GM13977 (cell line): ENCODE results near the gene THAP3.
"Not testable (repeated sequence)": the region's sequence is repeated elsewhere in the genome, so short reads cannot be mapped to it uniquely, and the experiment has no call there.

ENCODE experiments used
- DNase-seq: peaks from one replicate; pipeline ENCODE4 v3.0.0; 2012; ENCODE audit warnings: low spot score
- in situ Hi-C: fragments of 300-500 bp; cut with MboI; formaldehyde crosslinking; loops from one replicate; pipeline ENCODE4 v1.12.0; 2022; ENCODE audit warnings: low sequenced_read_pairs, low pct_unique_long_range_greater_than_20kb, mixed read lengths, inconsistent platforms; ENCODE audit not compliant: unreplicated experiment
- TF ChIP-seq, protein P1 (sequence below): IDR thresholded peaks from 2 replicates; pipeline ENCODE4 v1.5.1; 2012; ENCODE audit warnings: mild to moderate bottlenecking, control low read depth; ENCODE audit not compliant: insufficient read depth; ENCODE audit errors: extremely low read depth, missing control alignments

The THAP3 gene

DNA sequence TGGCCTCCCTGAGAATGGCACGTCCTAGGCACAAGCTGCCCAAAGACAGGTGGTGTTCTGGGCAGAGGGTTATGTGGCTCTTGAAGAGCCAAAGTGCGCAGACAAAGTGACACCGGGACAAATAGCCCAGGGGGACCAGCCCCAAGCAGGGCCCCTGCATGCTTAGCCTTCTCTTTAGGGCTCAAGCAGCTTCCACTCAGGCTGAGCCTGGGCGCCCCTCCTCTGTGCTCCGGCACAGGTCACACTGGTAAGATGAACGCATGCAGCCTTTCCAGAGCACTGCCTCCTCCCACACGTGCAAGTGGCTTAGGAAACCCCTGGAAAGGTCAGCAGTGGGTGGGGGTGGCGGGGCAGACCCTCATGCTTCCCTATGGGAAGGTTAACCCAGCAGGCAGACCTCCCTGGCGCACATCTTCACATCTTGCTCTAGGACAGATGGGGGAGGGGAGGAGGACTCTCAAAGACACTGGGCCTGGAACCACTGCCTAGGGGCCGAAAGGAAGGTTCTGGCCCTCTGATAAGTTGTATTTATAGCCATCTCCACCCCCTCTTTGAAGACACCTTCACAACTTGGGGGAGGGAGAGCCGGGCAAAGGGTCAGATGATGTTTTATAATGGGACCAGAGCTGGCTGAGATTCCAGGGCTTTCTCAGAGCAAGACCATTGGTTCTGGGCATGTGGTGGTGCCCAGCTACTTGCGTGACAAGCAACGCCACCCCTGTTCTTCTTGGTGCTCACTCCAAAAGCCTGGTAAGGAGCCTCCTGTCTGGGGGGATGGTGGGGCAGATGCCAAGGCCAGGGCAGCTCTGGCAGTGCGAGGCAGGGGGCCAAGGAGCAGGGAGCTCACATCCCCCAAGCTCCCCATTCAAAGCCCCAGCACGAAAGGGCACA, 27.5 kb upstream of the THAP3 start:
- in situ Hi-C loops: no loop called here
- TF ChIP-seq, protein P1, sequence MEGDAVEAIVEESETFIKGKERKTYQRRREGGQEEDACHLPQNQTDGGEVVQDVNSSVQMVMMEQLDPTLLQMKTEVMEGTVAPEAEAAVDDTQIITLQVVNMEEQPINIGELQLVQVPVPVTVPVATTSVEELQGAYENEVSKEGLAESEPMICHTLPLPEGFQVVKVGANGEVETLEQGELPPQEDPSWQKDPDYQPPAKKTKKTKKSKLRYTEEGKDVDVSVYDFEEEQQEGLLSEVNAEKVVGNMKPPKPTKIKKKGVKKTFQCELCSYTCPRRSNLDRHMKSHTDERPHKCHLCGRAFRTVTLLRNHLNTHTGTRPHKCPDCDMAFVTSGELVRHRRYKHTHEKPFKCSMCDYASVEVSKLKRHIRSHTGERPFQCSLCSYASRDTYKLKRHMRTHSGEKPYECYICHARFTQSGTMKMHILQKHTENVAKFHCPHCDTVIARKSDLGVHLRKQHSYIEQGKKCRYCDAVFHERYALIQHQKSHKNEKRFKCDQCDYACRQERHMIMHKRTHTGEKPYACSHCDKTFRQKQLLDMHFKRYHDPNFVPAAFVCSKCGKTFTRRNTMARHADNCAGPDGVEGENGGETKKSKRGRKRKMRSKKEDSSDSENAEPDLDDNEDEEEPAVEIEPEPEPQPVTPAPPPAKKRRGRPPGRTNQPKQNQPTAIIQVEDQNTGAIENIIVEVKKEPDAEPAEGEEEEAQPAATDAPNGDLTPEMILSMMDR: no peak
- no peak for DNase-seq

DNA sequence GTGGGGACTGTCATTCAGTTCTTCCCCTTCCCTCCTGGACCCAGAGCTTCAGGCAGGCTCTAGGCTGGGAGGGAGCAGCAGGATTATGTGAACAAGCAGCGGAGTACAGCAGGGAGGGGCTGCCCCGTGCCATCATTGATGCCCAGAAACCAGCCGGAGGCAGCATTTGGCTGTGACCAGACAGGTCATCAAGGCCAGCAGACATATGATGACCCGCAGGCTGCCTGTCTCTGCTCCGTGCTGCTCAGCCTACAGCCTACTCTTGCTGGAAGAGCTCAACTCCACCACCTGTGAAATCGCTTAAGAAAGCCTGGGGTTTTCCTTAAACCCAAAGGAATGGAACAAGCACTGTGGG, 26.9 kb upstream of the THAP3 start:
- TF ChIP-seq, protein P1: no peak
- no peak for DNase-seq
- in situ Hi-C loops: no loop called here

DNA sequence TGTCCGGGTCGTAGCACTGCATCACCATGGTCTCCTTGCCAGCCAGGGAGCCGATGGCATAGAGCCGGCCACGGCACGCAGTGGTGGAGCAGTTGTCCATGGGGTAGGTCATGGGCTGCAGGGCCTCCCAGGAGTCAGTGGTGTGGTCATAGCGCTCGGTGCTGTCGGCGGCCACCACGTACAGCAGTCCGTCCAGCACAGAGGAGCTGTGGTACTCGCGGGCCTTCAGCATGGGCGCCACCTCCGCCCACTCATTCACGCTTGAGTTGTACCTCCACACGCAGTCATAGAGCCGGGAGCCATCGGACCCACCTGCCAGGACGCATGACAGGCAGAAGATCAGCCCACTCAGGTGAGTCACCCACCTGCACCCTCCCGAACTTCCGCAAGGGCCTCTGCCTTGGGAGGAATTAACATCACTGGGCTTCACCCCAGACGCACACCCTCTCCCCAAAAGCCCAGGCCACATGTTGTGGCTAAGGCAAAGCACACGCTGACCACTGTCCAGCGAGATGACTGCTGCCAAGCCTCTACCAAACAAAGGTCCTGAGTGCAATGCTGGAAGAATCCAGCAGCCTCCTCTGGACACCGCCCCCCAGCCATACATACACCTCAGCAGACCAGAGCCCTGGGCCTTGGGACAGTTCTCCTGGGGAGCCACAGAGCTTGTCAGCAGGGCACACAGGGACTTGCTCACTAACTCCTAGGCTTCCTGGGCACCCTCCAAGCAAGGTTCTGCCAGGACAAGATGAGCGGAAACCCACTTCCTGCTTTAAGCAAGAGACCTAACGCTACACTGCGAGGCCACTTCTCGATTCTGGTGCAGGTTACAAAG, 25.3 kb upstream of the THAP3 start:
- no peak for DNase-seq
- in situ Hi-C loops: no loop called here

DNA sequence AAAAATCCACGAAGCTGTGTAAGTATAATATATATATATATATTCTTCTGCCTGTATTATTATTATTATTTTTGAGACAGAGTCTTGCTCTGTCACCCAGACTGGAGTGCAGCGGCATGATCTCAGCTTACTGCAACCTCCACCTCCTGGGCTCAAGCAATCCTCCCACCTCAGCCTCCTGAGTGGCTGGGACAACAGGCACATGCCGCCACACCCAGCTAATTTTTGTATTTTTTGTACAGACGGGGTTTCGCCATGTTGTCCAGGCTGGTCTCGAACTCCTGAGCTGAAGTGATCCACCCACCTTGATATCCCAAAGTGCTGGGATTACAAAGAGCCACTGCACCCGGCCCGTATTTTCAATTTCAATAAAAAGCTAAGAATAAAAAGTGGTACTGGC, 24.7 kb upstream of the THAP3 start:
- DNase-seq, in situ Hi-C loops: not testable (repeated sequence)

More for the DNA sequence above, 25.3 kb upstream of the THAP3 start:
- TF ChIP-seq, protein P1: no peak

DNA sequence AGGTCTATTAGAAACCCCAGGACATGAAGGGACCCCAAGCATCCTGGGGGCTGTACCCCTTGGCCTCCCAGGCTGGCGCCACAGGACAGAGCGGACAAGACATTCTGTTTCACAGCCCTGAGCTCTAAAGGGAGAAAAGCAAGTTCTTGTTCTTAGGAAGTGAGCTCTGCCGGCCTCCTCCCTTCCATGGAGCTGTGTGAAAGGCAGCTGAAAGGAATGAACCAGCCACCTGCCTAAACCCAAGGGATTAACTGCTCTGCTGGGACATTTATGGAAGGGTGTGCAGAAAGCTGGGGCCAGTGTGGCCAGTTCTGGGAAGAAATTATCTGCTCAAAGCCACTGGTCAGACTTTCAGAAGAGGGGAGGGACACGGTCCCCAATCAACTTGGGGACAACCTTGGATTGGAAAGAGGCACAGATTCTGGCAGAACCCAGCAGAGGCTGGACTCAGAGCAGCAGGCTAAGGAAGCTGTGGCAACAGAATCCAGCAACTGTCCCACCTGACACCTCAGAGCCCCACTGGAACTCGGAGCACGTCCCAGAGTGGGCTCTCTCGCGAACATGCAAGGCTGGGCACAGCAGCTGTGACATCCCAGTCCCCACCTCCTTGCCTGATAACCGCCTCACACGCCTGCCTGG, 24.1 kb upstream of the THAP3 start:
- DNase-seq: no peak
- TF ChIP-seq, protein P1: no peak
- in situ Hi-C loops: no loop called here

DNA sequence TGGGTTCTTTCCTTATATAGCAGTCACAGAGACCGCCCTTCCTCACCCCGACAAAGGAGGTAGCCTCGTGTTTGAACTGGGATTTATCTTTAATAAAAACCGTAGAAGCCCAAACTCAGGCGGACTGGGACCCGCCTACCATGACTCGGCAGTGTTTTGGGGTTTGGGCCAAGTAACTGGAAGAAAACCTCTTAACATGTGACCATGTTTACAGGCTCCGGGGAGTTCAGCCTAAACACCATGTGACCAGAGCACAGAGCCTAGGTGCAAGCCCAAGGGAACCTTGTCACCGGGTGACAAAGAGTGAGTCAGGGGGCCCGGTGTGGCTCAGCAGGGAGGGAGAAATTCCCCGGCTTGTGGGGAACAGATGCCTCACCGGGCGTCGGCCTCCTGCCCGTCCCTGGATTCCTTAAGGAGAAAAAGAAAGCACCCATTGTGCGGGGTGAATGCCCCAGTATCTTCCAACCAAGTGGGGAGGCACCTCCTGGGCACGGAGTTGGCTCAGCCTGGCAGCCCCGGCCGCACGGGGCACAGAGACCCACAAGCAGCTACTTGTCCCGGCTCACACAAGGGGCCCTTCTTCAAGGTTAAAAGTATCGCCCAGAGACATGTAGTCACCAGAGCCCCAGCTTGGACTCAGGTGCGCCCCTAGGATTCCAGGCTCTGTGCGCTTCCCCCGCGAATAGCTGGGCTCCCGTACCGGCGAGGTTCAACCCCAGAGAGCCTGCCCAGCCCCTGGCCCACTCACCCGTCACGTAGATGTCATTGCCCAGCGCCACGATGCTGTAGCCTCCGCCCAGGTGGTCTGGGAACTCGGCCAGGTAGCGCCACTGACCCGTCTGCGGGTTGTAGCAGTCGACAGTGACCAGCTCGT, 23.4 kb upstream of the THAP3 start:
- peak; percentile 83 for DNase-seq
- in situ Hi-C loops: no loop called here
- TF ChIP-seq, protein P1: no peak
